ENCODE results near the gene PAQR9.

PAQR9 gene

GRCh38 chr3:142987080-142987700 lies 23.7 kb upstream of the PAQR9 start:
- intact Hi-C loops (cut with DNase I): no loop called here
- no peak for DNase-seq

GRCh38 chr3:142984255-142984654 lies 20.8 kb upstream of the PAQR9 start:
- intact Hi-C loops (cut with DNase I): no loop called here
- DNase-seq: no peak

- intact Hi-C loops (cut with DNase I): no loop called here
- no peak for DNase-seq
Observed at GRCh38 chr3:142983318-142983717, 19.8 kb upstream of the PAQR9 start.

GRCh38 chr3:142982038-142982773 lies 18.7 kb upstream of the PAQR9 start:
- no peak for DNase-seq
- intact Hi-C loops (cut with DNase I): no loop called here

- DNase-seq: no peak
- intact Hi-C loops (cut with DNase I): no loop called here
Observed at GRCh38 chr3:142981108-142981507, 17.6 kb upstream of the PAQR9 start.

- intact Hi-C loops (cut with DNase I): no loop called here
- DNase-seq: no peak
Observed at GRCh38 chr3:142977399-142977728, 13.9 kb upstream of the PAQR9 start.

GRCh38 chr3:142976621-142977398 lies 13.3 kb upstream of the PAQR9 start:
- intact Hi-C loops (cut with DNase I): no loop called here
- peak in 33 of 42 donors; percentile 12 to 80 (median 52) for DNase-seq

- intact Hi-C loops (cut with DNase I): no loop called here
- no peak for DNase-seq
Observed at GRCh38 chr3:142975316-142975995, 12.0 kb upstream of the PAQR9 start.

GRCh38 chr3:142973217-142974009 lies 9.9 kb upstream of the PAQR9 start:
- intact Hi-C loops (cut with DNase I): no loop called here
- peak in 19 of 42 donors; percentile 5 to 53 (median 32) for DNase-seq

- no peak for DNase-seq
- intact Hi-C loops (cut with DNase I): no loop called here
Observed at GRCh38 chr3:142972092-142972753, 8.7 kb upstream of the PAQR9 start.

- intact Hi-C loops (cut with DNase I): no loop called here
- no peak for DNase-seq
Observed at GRCh38 chr3:142971431-142971830, 8.0 kb upstream of the PAQR9 start.

- DNase-seq: no peak
- intact Hi-C loops (cut with DNase I): no loop called here
Observed at GRCh38 chr3:142968319-142969025, 5.0 kb upstream of the PAQR9 start.

GRCh38 chr3:142966808-142967207 lies 3.3 kb upstream of the PAQR9 start:
- intact Hi-C loops (cut with DNase I): no loop called here
- DNase-seq: no peak

- intact Hi-C loops (cut with DNase I): no loop called here
- no peak for DNase-seq
Observed at GRCh38 chr3:142965581-142965980, 2.1 kb upstream of the PAQR9 start.

GRCh38 chr3:142963234-142963515 lies 299 bp downstream of the PAQR9 start:
- intact Hi-C loops (cut with DNase I): no loop called here
- DNase-seq: peak in 1 of 42 donors; percentile 50

- peak in 7 of 42 donors; percentile 6 to 31 (median 17) for DNase-seq
Observed at GRCh38 chr3:142962520-142963233, 797 bp downstream of the PAQR9 start.

GRCh38 chr3:142962175-142962519 lies 1.3 kb downstream of the PAQR9 start:
- no peak for DNase-seq
- intact Hi-C loops (cut with DNase I): no loop called here

More at GRCh38 chr3:142962520-142963233, 797 bp downstream of the PAQR9 start:
- intact Hi-C loops (cut with DNase I): no loop called here
